ENCODE results near the gene GRM2. TPM values are rescaled to one million over a fixed set of nuclear protein-coding genes. Genes with fewer than 3 reads are reported as not detected.

GRM2 gene
- total RNA-seq, 1 experiment from 2014 or later: 0.07 TPM

DNA sequence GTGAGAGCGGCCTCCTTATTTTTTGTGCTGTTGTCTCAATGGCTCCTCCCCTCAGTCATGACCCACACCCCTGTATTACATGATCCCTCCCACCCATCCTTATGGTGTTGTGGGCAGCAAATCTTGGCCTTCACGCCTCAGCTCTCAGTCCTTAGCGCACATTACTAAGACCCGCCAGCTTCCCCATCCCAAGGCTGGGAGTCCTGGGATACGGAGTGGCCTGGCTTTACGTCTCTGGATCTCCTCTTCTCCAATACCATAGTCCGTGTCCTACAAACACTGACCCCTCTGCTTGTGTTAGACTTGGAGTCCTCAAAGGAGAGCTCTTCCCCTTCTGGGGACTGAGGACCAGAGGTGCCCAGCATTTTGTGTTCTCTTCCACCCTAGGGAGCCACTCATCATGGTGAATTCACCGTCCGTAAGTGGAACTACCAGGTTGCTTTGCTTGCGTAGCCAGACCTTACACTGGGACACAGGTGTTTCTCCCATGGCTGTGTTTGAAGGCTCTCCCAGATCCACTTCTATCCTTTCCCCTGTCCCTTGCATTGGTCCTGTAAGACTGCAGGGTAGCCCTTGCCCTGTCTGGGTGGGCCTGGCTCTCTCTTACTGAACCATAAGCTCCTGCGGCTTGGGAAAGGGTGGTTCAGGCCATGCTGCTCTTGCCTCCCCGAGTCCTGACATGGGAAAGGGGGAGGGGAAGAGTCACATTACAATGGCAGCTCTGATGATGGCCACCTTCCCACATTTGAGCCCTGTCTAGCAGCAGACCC is 13.6 kb downstream of the GRM2 start:
- Histone ChIP-seq H3K4me2 (ENCODE audit: low read length) (no peak overlapping the region), H3K27ac (ENCODE audit: low read length) (no peak overlapping the region), H3K4me3 (ENCODE audit: low read length) (no peak overlapping the region), H3K27me3 (ENCODE audit: low read length) (peaks cover 5% of the 10 kb centered on the region; the same call in 1 of the 2 replicates), H2AFZ (ENCODE audit: low read length) (no peak overlapping the region), H3K79me2 (ENCODE audit: low read length) (no peaks in the 10 kb centered on the region), H3K9me3 (ENCODE audit: low read length) (no peaks in the 10 kb centered on the region), H3K9ac (ENCODE audit: low read length) (no peak overlapping the region), H3K4me1 (ENCODE audit: insufficient read depth, low read length) (no peaks in the 10 kb centered on the region), H4K20me1 (ENCODE audit: low read length) (no peaks in the 10 kb centered on the region), H3K9me2 (replicated peaks; ENCODE audit: low read length) (no peaks in the 10 kb centered on the region), H3F3A (ENCODE audit: low read length, unreplicated experiment) (no peaks in the 10 kb centered on the region), H3K36me3 (ENCODE audit: low read depth, low read length) (no peaks in the 10 kb centered on the region; the same call in 1 of the 2 replicates)
- ChIA-PET CTCF (interaction anchor here (0.6 kb wide), 1 partner anchor 29 kb away, joined by 8 read pairs; no protein-coding TSS in a partner anchor), POLR2A (ENCODE audit: unreplicated experiment) (no interaction called here)
- no TSS peak for BruUV-seq (replicated peaks)
- DNase-seq: no peak
- intact Hi-C loops (cut with micrococcal nuclease): no loop called here
- no peak for ATAC-seq
- TF ChIP-seq, protein P1, sequence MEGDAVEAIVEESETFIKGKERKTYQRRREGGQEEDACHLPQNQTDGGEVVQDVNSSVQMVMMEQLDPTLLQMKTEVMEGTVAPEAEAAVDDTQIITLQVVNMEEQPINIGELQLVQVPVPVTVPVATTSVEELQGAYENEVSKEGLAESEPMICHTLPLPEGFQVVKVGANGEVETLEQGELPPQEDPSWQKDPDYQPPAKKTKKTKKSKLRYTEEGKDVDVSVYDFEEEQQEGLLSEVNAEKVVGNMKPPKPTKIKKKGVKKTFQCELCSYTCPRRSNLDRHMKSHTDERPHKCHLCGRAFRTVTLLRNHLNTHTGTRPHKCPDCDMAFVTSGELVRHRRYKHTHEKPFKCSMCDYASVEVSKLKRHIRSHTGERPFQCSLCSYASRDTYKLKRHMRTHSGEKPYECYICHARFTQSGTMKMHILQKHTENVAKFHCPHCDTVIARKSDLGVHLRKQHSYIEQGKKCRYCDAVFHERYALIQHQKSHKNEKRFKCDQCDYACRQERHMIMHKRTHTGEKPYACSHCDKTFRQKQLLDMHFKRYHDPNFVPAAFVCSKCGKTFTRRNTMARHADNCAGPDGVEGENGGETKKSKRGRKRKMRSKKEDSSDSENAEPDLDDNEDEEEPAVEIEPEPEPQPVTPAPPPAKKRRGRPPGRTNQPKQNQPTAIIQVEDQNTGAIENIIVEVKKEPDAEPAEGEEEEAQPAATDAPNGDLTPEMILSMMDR (conservative IDR thresholded peaks at IDR 0.05; ENCODE audit: low read depth, low read length): no peak
- no peak for TF ChIP-seq EZH2phosphoT487 (IDR thresholded peaks at IDR 0.05; ENCODE audit: borderline replicate concordance, low read length)
- no peak for TF ChIP-seq EZH2 (IDR thresholded peaks at IDR 0.05; ENCODE audit: low read length, unreplicated experiment)

DNA sequence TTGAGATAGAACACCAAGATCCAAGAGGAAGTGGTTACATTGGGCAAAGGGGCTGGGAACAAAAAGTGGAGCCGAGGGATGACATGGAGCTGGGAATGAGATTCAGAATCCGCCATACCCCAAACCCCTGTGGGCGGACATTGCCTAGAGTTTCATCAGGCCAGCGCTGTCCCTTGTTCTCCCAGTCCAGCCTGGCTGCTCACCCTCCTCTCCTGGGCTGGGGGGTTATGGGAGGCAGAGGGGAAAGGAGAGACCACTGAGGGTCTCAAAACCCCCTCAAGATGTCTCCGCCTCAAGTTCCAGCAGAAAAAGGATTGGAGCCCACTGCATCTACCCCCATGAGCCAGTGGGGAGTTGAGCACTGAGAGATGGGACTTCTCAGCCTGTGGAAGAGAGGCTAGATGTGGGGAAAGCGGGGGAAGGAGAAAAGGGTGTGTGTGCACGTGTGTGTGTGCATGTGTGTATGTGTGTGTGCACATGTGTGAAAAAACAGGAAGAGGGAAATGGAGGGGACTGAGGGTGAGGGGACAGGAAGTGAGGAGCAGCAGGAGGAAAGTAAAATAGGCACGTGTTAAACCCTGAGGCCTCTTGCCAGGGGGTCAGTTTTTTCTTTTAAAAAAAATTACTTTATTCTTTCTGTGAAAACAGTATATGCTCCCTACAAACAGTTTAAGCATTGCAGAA is 14.3 kb downstream of the GRM2 start:
- Histone ChIP-seq H3K4me2 (ENCODE audit: low read length) (no peak overlapping the region), H3K27me3 (ENCODE audit: low read length) (peaks cover 6% of the 10 kb centered on the region; the same call in 1 of the 2 replicates), H3F3A (ENCODE audit: low read length, unreplicated experiment) (no peaks in the 10 kb centered on the region), H4K20me1 (ENCODE audit: low read length) (no peaks in the 10 kb centered on the region), H3K4me1 (ENCODE audit: insufficient read depth, low read length) (no peaks in the 10 kb centered on the region), H3K9me2 (replicated peaks; ENCODE audit: low read length) (no peaks in the 10 kb centered on the region), H3K9me3 (ENCODE audit: low read length) (no peaks in the 10 kb centered on the region), H2AFZ (ENCODE audit: low read length) (no peak overlapping the region), H3K4me3 (ENCODE audit: low read length) (no peak overlapping the region), H3K27ac (ENCODE audit: low read length) (no peak overlapping the region), H3K79me2 (ENCODE audit: low read length) (no peaks in the 10 kb centered on the region), H3K9ac (ENCODE audit: low read length) (no peak overlapping the region), H3K36me3 (ENCODE audit: low read depth, low read length) (no peaks in the 10 kb centered on the region; the same call in 1 of the 2 replicates)
- DNase-seq (no peak), ATAC-seq (no peak)
- intact Hi-C loops (cut with micrococcal nuclease): no loop called here
- POLR2A ChIA-PET (ENCODE audit: unreplicated experiment): no interaction called here
- TF ChIP-seq, protein P1 (conservative IDR thresholded peaks at IDR 0.05; ENCODE audit: low read depth, low read length): no peak
- CTCF ChIA-PET: no interaction called here
- no TSS peak for BruUV-seq (replicated peaks)

DNA sequence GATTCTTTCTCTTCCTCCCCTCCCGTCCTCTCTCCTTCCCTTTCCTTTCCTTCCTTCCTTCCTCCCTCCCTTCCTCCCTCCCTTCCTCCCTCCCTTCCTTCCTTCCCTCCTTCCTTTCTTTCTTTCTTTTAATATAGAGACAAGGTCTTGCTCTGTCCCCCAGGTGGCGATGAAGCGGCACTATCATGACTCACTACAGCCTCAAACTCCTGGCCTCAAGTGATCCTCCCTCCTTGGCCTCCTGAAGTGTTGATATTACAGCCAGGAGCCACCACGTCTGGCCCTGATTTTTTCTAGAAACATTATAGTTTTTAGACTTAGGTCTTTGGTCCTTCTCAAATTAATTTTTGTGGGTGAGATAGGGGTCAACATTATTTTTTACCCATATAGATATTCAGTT is 15.5 kb downstream of the GRM2 start:
- no peaks in the 10 kb centered on the region for H3K4me1 ChIP-seq (ENCODE audit: insufficient read depth, low read length)
- DNase-seq: peak; percentile 17
- H2AFZ ChIP-seq (ENCODE audit: low read length): no peak overlapping the region
- CTCF ChIA-PET: no interaction called here
- H4K20me1 ChIP-seq (ENCODE audit: low read length): no peaks in the 10 kb centered on the region
- H3K36me3 ChIP-seq (ENCODE audit: low read depth, low read length): no peaks in the 10 kb centered on the region; the same call in 1 of the 2 replicates
- TF ChIP-seq EZH2phosphoT487 (IDR thresholded peaks at IDR 0.05; ENCODE audit: borderline replicate concordance, low read length) (no peak), EZH2 (IDR thresholded peaks at IDR 0.05; ENCODE audit: low read length, unreplicated experiment) (no peak)
- TF ChIP-seq, protein P1 (conservative IDR thresholded peaks at IDR 0.05; ENCODE audit: low read depth, low read length): peak; percentile 39; the same call in 1 of the 2 replicates
- BruUV-seq (replicated peaks): no TSS peak
- no peak overlapping the region for H3K9ac ChIP-seq (ENCODE audit: low read length)
- POLR2A ChIA-PET (ENCODE audit: unreplicated experiment): no interaction called here
- peaks cover 7% of the 10 kb centered on the region; the same call in 1 of the 2 replicates for H3K27me3 ChIP-seq (ENCODE audit: low read length)
- H3K27ac ChIP-seq (ENCODE audit: low read length): no peak overlapping the region
- H3K9me3 ChIP-seq (ENCODE audit: low read length): no peaks in the 10 kb centered on the region
- H3K4me2 ChIP-seq (ENCODE audit: low read length): no peak overlapping the region
- no peaks in the 10 kb centered on the region for H3K9me2 ChIP-seq (replicated peaks; ENCODE audit: low read length)
- no peaks in the 10 kb centered on the region for H3K79me2 ChIP-seq (ENCODE audit: low read length)
- no peak overlapping the region for H3K4me3 ChIP-seq (ENCODE audit: low read length)
- intact Hi-C loops (cut with micrococcal nuclease): no loop called here
- ATAC-seq: peak; percentile 27; the same call in 1 of the 2 replicates
- H3F3A ChIP-seq (ENCODE audit: low read length, unreplicated experiment): no peaks in the 10 kb centered on the region

Data from PC-3 (cell line).